WTC11 (cell line): ENCODE data around the gene CACNG4. TPM values are rescaled to one million over a fixed set of nuclear protein-coding genes. Genes with fewer than 3 reads are reported as not detected.
A peak's percentile ranks its signal among the peaks of the same experiment; 100 is the strongest.

Experiments used
- ATAC-seq: fragments of 200-7000 bp; cut with Tn5 transposase; 2 replicates; pipeline ENCODE4 v1.10.0; 2021; ENCODE audit warnings: mild to moderate bottlenecking, moderate library complexity
- CTCF ChIA-PET: fragments of 300-600 bp; sonication (Branson Sonifier 250); formaldehyde crosslinking; loops from one replicate; lab custom pipeline; 2021; ENCODE audit warnings: antibody characterized with exemption; lab: Charles Lee
- POLR2A ChIA-PET: fragments of 350-600 bp; sonication (Branson Sonifier 250); formaldehyde crosslinking; loops from one replicate; lab custom pipeline; 2021; ENCODE audit warnings: antibody characterized with exemption; lab: Charles Lee
- DNase-seq: peaks from one replicate; pipeline ENCODE4 v3.0.0; 2021; ENCODE audit warnings: low spot score
- H3K27ac Mint-ChIP-seq: 2 replicates; pipeline ENCODE4 v1.8.0; 2021; ENCODE audit warnings: mixed read lengths
- H3K27me3 Mint-ChIP-seq: 2 replicates; pipeline ENCODE4 v1.8.0; 2021; ENCODE audit warnings: low read depth, mild to moderate bottlenecking, moderate library complexity, mixed read lengths
- H3K36me3 Mint-ChIP-seq: 2 replicates; pipeline ENCODE4 v1.8.0; 2021; ENCODE audit warnings: mixed read lengths
- H3K4me1 Mint-ChIP-seq: 2 replicates; pipeline ENCODE4 v1.8.0; 2022; ENCODE audit warnings: mixed read lengths
- H3K4me3 Mint-ChIP-seq: 2 replicates; pipeline ENCODE4 v1.8.0; 2021; ENCODE audit warnings: mild to moderate bottlenecking, moderate library complexity, mixed read lengths
- H3K9me3 Mint-ChIP-seq: 2 replicates; pipeline ENCODE4 v1.8.0; 2021; ENCODE audit warnings: mixed read lengths
- ATF6 ChIP-seq: sonication (generic); formaldehyde crosslinking; IDR thresholded peaks from 2 replicates; pipeline ENCODE4 v1.8.1; 2023; ENCODE audit warnings: mild to moderate bottlenecking, missing genetic modification reagents
- E2F4 ChIP-seq: sonication (generic); formaldehyde crosslinking; IDR thresholded peaks from 2 replicates; pipeline ENCODE4 v1.8.1; 2022; ENCODE audit warnings: low read depth, mild to moderate bottlenecking, moderate library complexity, missing genetic modification reagents, borderline replicate concordance
- ELF4 ChIP-seq: sonication (generic); formaldehyde crosslinking; IDR thresholded peaks from 2 replicates; pipeline ENCODE4 v1.8.1; 2022; ENCODE audit warnings: low read depth, mild to moderate bottlenecking, moderate library complexity, missing genetic modification reagents
- FOXK1 ChIP-seq: sonication (generic); formaldehyde crosslinking; IDR thresholded peaks from 2 replicates; pipeline ENCODE4 v1.8.0; 2022; ENCODE audit warnings: mild to moderate bottlenecking, moderate library complexity, missing genetic modification reagents
- FOXP1 ChIP-seq: sonication (generic); formaldehyde crosslinking; IDR thresholded peaks from 2 replicates; pipeline ENCODE4 v1.8.0; 2022; ENCODE audit warnings: missing genetic modification reagents, mild to moderate bottlenecking, moderate library complexity, borderline replicate concordance
- GTF2I ChIP-seq: fragments of 250-450 bp; sonication (Bioruptor Pico); conservative IDR thresholded peaks from 2 replicates; pipeline ENCODE4 v1.4.0; 2021; ENCODE audit warnings: mild to moderate bottlenecking
- HMGA2 ChIP-seq: fragments of 250-450 bp; sonication (Bioruptor Pico); IDR thresholded peaks from 2 replicates; pipeline ENCODE4 v1.4.0; 2021; ENCODE audit warnings: mild to moderate bottlenecking, moderate library complexity
- JAZF1 ChIP-seq: fragments of 250-450 bp; sonication (Bioruptor Pico); IDR thresholded peaks from 2 replicates; pipeline ENCODE4 v1.9.0; 2021; ENCODE audit warnings: moderate library complexity, mild to moderate bottlenecking, inconsistent platforms
- NFE2L1 ChIP-seq: sonication (generic); formaldehyde crosslinking; IDR thresholded peaks from 2 replicates; pipeline ENCODE4 v1.8.1; 2023; ENCODE audit warnings: missing genetic modification reagents
- NFYB ChIP-seq: sonication (generic); formaldehyde crosslinking; conservative IDR thresholded peaks from 2 replicates; pipeline ENCODE4 v1.8.0; 2022; ENCODE audit warnings: low read depth, missing genetic modification reagents
- NR2C2 ChIP-seq: sonication (generic); formaldehyde crosslinking; IDR thresholded peaks from 2 replicates; pipeline ENCODE4 v1.8.0; 2022; ENCODE audit warnings: mild to moderate bottlenecking, missing genetic modification reagents
- OVOL2 ChIP-seq: fragments of 250-450 bp; sonication (Bioruptor Pico); IDR thresholded peaks from 2 replicates; pipeline ENCODE4 v1.9.0; 2021; ENCODE audit warnings: mild to moderate bottlenecking, borderline replicate concordance
- STAT6 ChIP-seq: sonication (generic); formaldehyde crosslinking; conservative IDR thresholded peaks from 2 replicates; pipeline ENCODE4 v1.8.1; 2023; ENCODE audit warnings: mild to moderate bottlenecking, low read depth, missing genetic modification reagents, moderate library complexity
- TCF7 ChIP-seq: sonication (generic); formaldehyde crosslinking; IDR thresholded peaks from 2 replicates; pipeline ENCODE4 v1.8.0; 2022; ENCODE audit warnings: mild to moderate bottlenecking, low read depth, missing genetic modification reagents, moderate library complexity
- TEAD1 ChIP-seq: sonication (generic); formaldehyde crosslinking; IDR thresholded peaks from 2 replicates; pipeline ENCODE4 v1.8.0; 2022; ENCODE audit warnings: mild to moderate bottlenecking, missing genetic modification reagents
- ZNF232 ChIP-seq: sonication (generic); formaldehyde crosslinking; IDR thresholded peaks from 2 replicates; pipeline ENCODE4 v1.8.0; 2022; ENCODE audit warnings: mild to moderate bottlenecking, missing genetic modification reagents
- ZNF317 ChIP-seq: sonication (generic); formaldehyde crosslinking; IDR thresholded peaks from 2 replicates; pipeline ENCODE4 v1.8.1; 2023; ENCODE audit warnings: low read depth, mild to moderate bottlenecking, moderate library complexity, missing genetic modification reagents, borderline replicate concordance
- ZNF396 ChIP-seq: fragments of 250-450 bp; sonication (Bioruptor Pico); IDR thresholded peaks from 2 replicates; pipeline ENCODE4 v1.8.0; 2021; ENCODE audit warnings: mild to moderate bottlenecking, moderate library complexity, borderline replicate concordance
- ZNF671 ChIP-seq: fragments of 250-450 bp; sonication (Bioruptor Pico); IDR thresholded peaks from 2 replicates; pipeline ENCODE4 v1.8.0; 2021; ENCODE audit warnings: mild to moderate bottlenecking
- total RNA-seq: library from RNA; stranded (reverse); gene quantifications from 3 replicates; pipeline ENCODE4 v1.2.3, GENCODE V29; 2021
- TF ChIP-seq, protein P1 (sequence below): sonication (generic); formaldehyde crosslinking; IDR thresholded peaks from 2 replicates; pipeline ENCODE4 v1.8.1; 2023; ENCODE audit warnings: mild to moderate bottlenecking, missing genetic modification reagents, moderate library complexity
- TF ChIP-seq, protein P2 (sequence below): sonication (generic); formaldehyde crosslinking; IDR thresholded peaks from 2 replicates; pipeline ENCODE4 v1.8.0; 2022; ENCODE audit warnings: mild to moderate bottlenecking, missing genetic modification reagents
- TF ChIP-seq, protein P3 (sequence below): fragments of 200-600 bp; IDR thresholded peaks from 2 replicates; pipeline ENCODE4 v1.8.0; 2022; ENCODE audit warnings: antibody characterized with exemption

Gene CACNG4
- total RNA-seq, 1 experiment from 2014 or later = 3.4 TPM

GRCh38 chr17:67046398-67046797, 81.9 kb downstream of the CACNG4 start:
- CTCF ChIA-PET = no interaction called here
- POLR2A ChIA-PET = no interaction called here
- Mint-ChIP-seq H3K4me1 (no peaks in the 10 kb centered on the region), H3K27me3 (no peaks in the 10 kb centered on the region; the same call in 1 of the 2 replicates), H3K4me3 (no peak overlapping the region), H3K27ac (no peak overlapping the region), H3K9me3 (peaks cover 31% of the 10 kb centered on the region), H3K36me3 (peaks cover 18% of the 10 kb centered on the region)
- no peak for DNase-seq
- no peak for TF ChIP-seq ATF6 (CRISPR knock-in tag)
- TF ChIP-seq NFYB (CRISPR knock-in tag) = no peak
- TF ChIP-seq TCF7 (CRISPR knock-in tag) = no peak
- TF ChIP-seq FOXP1 (CRISPR knock-in tag) = no peak
- TF ChIP-seq, protein P1, sequence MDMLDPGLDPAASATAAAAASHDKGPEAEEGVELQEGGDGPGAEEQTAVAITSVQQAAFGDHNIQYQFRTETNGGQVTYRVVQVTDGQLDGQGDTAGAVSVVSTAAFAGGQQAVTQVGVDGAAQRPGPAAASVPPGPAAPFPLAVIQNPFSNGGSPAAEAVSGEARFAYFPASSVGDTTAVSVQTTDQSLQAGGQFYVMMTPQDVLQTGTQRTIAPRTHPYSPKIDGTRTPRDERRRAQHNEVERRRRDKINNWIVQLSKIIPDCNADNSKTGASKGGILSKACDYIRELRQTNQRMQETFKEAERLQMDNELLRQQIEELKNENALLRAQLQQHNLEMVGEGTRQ = no peak
- TF ChIP-seq STAT6 (CRISPR knock-in tag) = no peak
- no peak for TF ChIP-seq JAZF1
- no peak for TF ChIP-seq FOXK1 (CRISPR knock-in tag)
- no peak for TF ChIP-seq ZNF396
- no peak for ATAC-seq

DNA sequence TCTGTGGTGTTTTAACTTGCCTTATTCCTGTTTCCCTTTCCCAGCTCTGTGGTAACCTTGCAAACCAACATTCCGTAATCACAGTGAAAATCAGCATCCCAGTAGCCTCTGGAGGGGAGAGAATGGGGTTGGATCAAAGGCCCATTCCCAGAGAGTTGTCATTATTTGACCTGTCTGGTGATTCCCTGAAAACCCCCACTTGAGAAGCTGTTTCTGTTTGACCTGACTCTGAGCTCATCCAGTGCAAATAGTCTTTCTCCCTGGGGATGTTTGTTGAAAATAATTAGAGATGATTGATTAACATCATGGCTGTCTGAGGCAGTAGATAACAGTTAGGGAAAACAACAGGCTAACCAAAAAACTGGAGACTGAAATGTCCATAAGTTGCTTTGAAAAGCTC, 82.9 kb downstream of the CACNG4 start:
- DNase-seq (no peak), ATAC-seq (no peak)
- Mint-ChIP-seq H3K36me3 (peaks cover 18% of the 10 kb centered on the region), H3K9me3 (peaks cover 31% of the 10 kb centered on the region), H3K4me3 (no peak overlapping the region), H3K4me1 (no peaks in the 10 kb centered on the region), H3K27ac (no peak overlapping the region), H3K27me3 (no peaks in the 10 kb centered on the region; the same call in 1 of the 2 replicates)
- ChIA-PET POLR2A (no interaction called here), CTCF (no interaction called here)
- no peak for TF ChIP-seq ZNF317
- TF ChIP-seq JAZF1 = no peak
- TF ChIP-seq NFE2L1 = no peak
- TF ChIP-seq NR2C2 (CRISPR knock-in tag) = no peak

DNA sequence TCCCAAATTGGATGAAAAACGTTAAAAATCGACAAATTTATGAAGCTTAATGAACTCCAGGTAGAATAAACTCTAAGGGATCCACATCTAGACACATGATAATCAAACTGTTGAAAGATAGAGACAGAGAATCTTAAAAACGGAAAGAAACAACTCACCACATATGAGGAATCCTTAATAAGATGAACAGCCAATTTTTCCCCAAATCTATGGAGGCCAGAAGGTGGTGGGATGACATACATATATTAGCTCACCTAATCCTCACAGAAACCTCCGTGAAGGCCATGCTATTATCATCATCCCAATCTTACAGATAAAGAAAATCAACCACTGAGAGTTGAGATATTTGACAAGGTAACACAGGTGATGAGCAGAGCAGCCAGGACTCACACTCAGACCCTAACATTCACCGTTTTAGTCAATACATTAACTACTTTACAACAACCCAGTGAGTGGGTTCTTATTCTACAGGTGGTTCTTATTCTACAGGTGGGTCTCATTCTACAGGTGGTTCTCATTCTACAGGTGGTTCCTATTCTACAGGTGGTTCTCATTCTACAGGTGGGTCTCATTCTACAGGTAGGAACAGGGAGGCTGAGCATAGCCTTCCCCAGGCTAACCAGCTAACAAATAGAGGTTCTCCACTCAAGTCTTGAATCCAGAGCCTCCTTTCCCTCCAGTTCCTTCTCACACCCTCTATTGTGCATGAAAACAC, 84.7 kb downstream of the CACNG4 start:
- Mint-ChIP-seq H3K9me3 (peaks cover 31% of the 10 kb centered on the region), H3K36me3 (peaks cover 18% of the 10 kb centered on the region), H3K27ac (no peak overlapping the region), H3K27me3 (no peaks in the 10 kb centered on the region; the same call in 1 of the 2 replicates), H3K4me1 (no peaks in the 10 kb centered on the region), H3K4me3 (no peak overlapping the region)
- DNase-seq = no peak
- CTCF ChIA-PET = no interaction called here
- no peak for ATAC-seq
- TF ChIP-seq GTF2I (CRISPR knock-in tag) = no peak
- TF ChIP-seq OVOL2 (CRISPR knock-in tag) = no peak
- peak; percentile 93 for TF ChIP-seq ZNF317
- TF ChIP-seq ZNF671 = no peak
- POLR2A ChIA-PET = no interaction called here

DNA sequence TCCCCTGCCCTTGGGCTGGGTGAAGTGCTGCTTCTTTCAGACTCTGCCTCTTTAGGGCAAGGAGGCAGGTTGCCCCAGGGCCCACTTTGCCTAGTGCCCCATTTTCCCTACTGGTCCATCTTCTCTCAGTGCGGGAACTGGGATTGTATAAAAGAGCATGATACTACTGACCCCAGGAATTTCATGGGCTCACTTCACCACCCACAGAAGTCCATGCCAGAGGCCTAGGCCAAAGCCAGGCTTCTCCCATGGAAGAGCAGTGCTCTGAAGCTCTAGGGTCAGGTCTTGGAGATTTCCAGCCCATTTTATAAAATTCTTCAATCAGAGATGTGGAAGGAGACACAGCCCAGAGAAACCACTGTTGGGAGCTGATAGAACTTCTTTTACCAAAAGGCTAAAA, 85.6 kb downstream of the CACNG4 start:
- ChIA-PET POLR2A (no interaction called here), CTCF (no interaction called here)
- no peaks in the 10 kb centered on the region; the same call in 1 of the 2 replicates for H3K27me3 Mint-ChIP-seq
- H3K4me1 Mint-ChIP-seq = no peaks in the 10 kb centered on the region
- peaks cover 18% of the 10 kb centered on the region for H3K36me3 Mint-ChIP-seq
- peaks cover 31% of the 10 kb centered on the region for H3K9me3 Mint-ChIP-seq
- H3K27ac Mint-ChIP-seq = no peak overlapping the region
- ATAC-seq (no peak), DNase-seq (no peak)
- no peak overlapping the region for H3K4me3 Mint-ChIP-seq
- TF ChIP-seq HMGA2 (no peak), ELF4 (CRISPR knock-in tag) (no peak), ZNF232 (CRISPR knock-in tag) (no peak), TEAD1 (CRISPR knock-in tag) (no peak), E2F4 (CRISPR knock-in tag) (no peak)
- TF ChIP-seq, protein P2, sequence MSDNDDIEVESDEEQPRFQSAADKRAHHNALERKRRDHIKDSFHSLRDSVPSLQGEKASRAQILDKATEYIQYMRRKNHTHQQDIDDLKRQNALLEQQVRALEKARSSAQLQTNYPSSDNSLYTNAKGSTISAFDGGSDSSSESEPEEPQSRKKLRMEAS = no peak
- TF ChIP-seq, protein P3, sequence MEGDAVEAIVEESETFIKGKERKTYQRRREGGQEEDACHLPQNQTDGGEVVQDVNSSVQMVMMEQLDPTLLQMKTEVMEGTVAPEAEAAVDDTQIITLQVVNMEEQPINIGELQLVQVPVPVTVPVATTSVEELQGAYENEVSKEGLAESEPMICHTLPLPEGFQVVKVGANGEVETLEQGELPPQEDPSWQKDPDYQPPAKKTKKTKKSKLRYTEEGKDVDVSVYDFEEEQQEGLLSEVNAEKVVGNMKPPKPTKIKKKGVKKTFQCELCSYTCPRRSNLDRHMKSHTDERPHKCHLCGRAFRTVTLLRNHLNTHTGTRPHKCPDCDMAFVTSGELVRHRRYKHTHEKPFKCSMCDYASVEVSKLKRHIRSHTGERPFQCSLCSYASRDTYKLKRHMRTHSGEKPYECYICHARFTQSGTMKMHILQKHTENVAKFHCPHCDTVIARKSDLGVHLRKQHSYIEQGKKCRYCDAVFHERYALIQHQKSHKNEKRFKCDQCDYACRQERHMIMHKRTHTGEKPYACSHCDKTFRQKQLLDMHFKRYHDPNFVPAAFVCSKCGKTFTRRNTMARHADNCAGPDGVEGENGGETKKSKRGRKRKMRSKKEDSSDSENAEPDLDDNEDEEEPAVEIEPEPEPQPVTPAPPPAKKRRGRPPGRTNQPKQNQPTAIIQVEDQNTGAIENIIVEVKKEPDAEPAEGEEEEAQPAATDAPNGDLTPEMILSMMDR = no peak
